Chondrocyte (in vitro differentiated cells): Measurements from ENCODE around the gene PROX2. TPM values are rescaled to one million over a fixed set of nuclear protein-coding genes. Genes with fewer than 3 reads are reported as not detected.

ENCODE experiments used
- DNase-seq: peaks from one replicate; pipeline ENCODE4 v3.0.0; 2021; ENCODE audit warnings: mixed read lengths, low spot score
- H3K27ac Mint-ChIP-seq: one replicate; pipeline ENCODE4 v1.8.0; 2021; ENCODE audit warnings: mild to moderate bottlenecking, moderate library complexity, mixed read lengths; ENCODE audit not compliant: unreplicated experiment
- H3K27me3 Mint-ChIP-seq: 2 replicates; pipeline ENCODE4 v1.8.0; 2021; ENCODE audit warnings: low read depth, mixed read lengths
- H3K36me3 Mint-ChIP-seq: 2 replicates; pipeline ENCODE4 v1.8.0; 2021; ENCODE audit warnings: low read depth, mixed read lengths
- H3K4me1 Mint-ChIP-seq: 2 replicates; pipeline ENCODE4 v1.8.0; 2021; ENCODE audit warnings: low read depth, mild to moderate bottlenecking, mixed read lengths
- H3K4me3 Mint-ChIP-seq: one replicate; pipeline ENCODE4 v1.8.0; 2021; ENCODE audit warnings: mild to moderate bottlenecking, moderate library complexity, mixed read lengths; ENCODE audit not compliant: unreplicated experiment
- H3K9me3 Mint-ChIP-seq: 2 replicates; pipeline ENCODE4 v1.8.0; 2021; ENCODE audit warnings: low read depth, mixed read lengths
- CTCF ChIP-seq: fragments of 200-600 bp; sonication (generic); IDR thresholded peaks from 2 replicates; pipeline ENCODE4 v1.5.0; 2021; ENCODE audit warnings: antibody characterized with exemption, mild to moderate bottlenecking, moderate library complexity
- total RNA-seq: library from RNA; stranded (reverse); gene quantifications from 3 replicates; pipeline ENCODE4 v1.2.1, GENCODE V29; 2021

The PROX2 gene
- total RNA-seq, 1 donor from 2014 or later, result not detected

DNA sequence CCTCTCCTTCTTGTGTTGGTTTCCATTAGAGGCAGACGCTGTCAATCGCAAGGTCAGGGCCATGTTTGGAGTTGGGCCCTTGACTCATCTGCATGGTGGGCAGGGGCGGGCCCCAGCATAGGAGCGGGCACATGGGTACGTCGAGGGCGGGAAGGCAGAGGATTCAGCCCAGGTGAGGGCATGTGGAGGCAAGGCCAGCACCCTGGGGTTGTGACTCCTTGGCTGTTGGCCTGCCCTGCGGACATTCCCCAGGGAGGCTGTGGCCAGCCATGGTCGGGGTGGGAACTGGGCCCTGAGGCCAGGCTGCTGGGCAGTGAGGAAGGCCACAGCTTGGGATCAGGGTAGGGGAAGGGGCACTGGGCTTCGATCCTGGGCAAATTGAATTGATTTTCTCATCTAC is 36.9 kb upstream of the PROX2 start:
- H3K27ac Mint-ChIP-seq, result no peak overlapping the region
- peaks cover 10% of the 10 kb centered on the region for H3K4me1 Mint-ChIP-seq
- no peak overlapping the region for H3K4me3 Mint-ChIP-seq
- H3K9me3 Mint-ChIP-seq, result no peaks in the 10 kb centered on the region
- H3K36me3 Mint-ChIP-seq, result no peaks in the 10 kb centered on the region
- DNase-seq, result no peak
- no peaks in the 10 kb centered on the region for H3K27me3 Mint-ChIP-seq
- TF ChIP-seq CTCF, result no peak

GRCh38 chr14:74912111-74912510 is 36.2 kb upstream of the PROX2 start:
- H3K27me3 Mint-ChIP-seq, result no peaks in the 10 kb centered on the region
- H3K27ac Mint-ChIP-seq, result no peak overlapping the region
- no peaks in the 10 kb centered on the region for H3K9me3 Mint-ChIP-seq
- H3K4me3 Mint-ChIP-seq, result no peak overlapping the region
- TF ChIP-seq CTCF, result no peak
- peaks cover 6% of the 10 kb centered on the region for H3K4me1 Mint-ChIP-seq
- DNase-seq, result no peak
- no peaks in the 10 kb centered on the region for H3K36me3 Mint-ChIP-seq

DNA sequence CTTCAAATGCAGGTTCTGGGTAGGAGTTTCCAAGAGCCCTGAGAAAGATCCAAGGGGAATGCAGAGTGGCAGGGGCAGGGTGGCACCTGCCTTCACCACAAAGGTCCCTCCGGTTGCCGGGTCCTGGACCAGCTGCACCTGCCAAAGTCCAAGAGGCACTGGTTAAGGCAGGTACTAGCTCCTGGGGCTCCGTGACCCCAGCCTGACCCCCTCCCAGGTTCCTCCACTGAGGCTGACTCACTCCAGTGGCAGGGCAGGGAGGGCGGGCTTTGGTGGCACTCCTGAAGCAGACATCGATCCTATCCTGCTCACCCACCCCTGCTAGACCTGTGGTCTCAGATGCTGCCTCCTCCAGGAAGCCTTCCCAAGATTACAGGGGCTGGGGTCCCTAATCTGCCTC is 35.8 kb upstream of the PROX2 start:
- H3K27me3 Mint-ChIP-seq, result no peaks in the 10 kb centered on the region
- H3K9me3 Mint-ChIP-seq, result no peaks in the 10 kb centered on the region
- no peak for DNase-seq
- peaks cover 4% of the 10 kb centered on the region for H3K4me1 Mint-ChIP-seq
- H3K4me3 Mint-ChIP-seq, result no peak overlapping the region
- H3K36me3 Mint-ChIP-seq, result no peaks in the 10 kb centered on the region
- no peak for TF ChIP-seq CTCF
- H3K27ac Mint-ChIP-seq, result no peak overlapping the region

DNA sequence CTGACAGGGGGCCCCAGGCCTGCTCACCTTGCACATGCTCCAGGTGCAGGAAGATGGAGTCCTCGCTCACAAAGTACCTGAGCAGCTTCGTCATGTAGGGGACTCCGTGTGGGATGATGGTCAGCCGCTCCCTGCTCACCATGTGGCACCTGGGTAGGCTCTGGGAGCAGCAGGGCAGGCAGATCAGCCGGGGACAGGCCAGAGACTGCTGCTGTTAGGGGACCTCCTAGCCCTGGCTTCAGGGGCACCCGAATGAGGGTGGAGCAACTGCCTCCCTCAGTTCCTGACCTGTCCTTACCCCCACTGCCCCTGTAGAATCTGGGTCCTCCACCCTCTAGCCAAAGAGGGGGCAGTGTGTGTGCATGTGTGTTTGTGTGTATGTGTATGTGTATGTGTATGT is 35.3 kb upstream of the PROX2 start:
- no peak for TF ChIP-seq CTCF
- H3K27me3 Mint-ChIP-seq, result no peaks in the 10 kb centered on the region
- no peaks in the 10 kb centered on the region for H3K9me3 Mint-ChIP-seq
- H3K4me1 Mint-ChIP-seq, result peaks cover 2% of the 10 kb centered on the region
- H3K27ac Mint-ChIP-seq, result no peak overlapping the region
- no peaks in the 10 kb centered on the region for H3K36me3 Mint-ChIP-seq
- DNase-seq, result no peak
- H3K4me3 Mint-ChIP-seq, result no peak overlapping the region

- H3K27ac Mint-ChIP-seq, result no peak overlapping the region
- no peaks in the 10 kb centered on the region for H3K9me3 Mint-ChIP-seq
- no peak overlapping the region for H3K4me3 Mint-ChIP-seq
- H3K27me3 Mint-ChIP-seq, result no peaks in the 10 kb centered on the region
- no peak for TF ChIP-seq CTCF
- no peaks in the 10 kb centered on the region for H3K36me3 Mint-ChIP-seq
- DNase-seq, result no peak
- H3K4me1 Mint-ChIP-seq, result peaks cover 5% of the 10 kb centered on the region
These were observed 34.6 kb upstream of the PROX2 start for GRCh38 chr14:74910556-74910955.
